Osteoblast (primary cell): Measurements from ENCODE around the gene MXRA7. TPM values are rescaled to one million over a fixed set of nuclear protein-coding genes. Genes with fewer than 3 reads are reported as not detected.
"Not testable (repeated sequence)": the region's sequence is repeated elsewhere in the genome, so short reads cannot be mapped to it uniquely, and the experiment has no call there.

Experiments used
- DNase-seq: peaks from one replicate; pipeline ENCODE4 v3.0.0; 2011; ENCODE audit warnings: low spot score, mixed read lengths; ENCODE audit not compliant: insufficient read length; ENCODE audit errors: missing footprints
- H2AFZ ChIP-seq: 2 replicates; pipeline ENCODE4 v1.6.0; 2011; ENCODE audit warnings: mild to moderate bottlenecking, low read length
- H3K27ac ChIP-seq: 2 replicates; pipeline ENCODE4 v1.5.1; 2011; ENCODE audit warnings: mild to moderate bottlenecking, low read depth, low read length, moderate library complexity
- H3K27me3 ChIP-seq: 2 replicates; pipeline ENCODE4 v1.6.0; 2012; ENCODE audit warnings: mild to moderate bottlenecking, control low read depth, inconsistent platforms, low read length, moderate library complexity; ENCODE audit not compliant: insufficient read depth
- H3K36me3 ChIP-seq: 2 replicates; pipeline ENCODE4 v1.5.1; 2011; ENCODE audit warnings: mild to moderate bottlenecking, low read length, control low read depth, moderate library complexity; ENCODE audit not compliant: insufficient read depth
- H3K4me1 ChIP-seq: 2 replicates; pipeline ENCODE4 v1.5.1; 2011; ENCODE audit warnings: mild to moderate bottlenecking, low read length, control low read depth, moderate library complexity; ENCODE audit not compliant: insufficient read depth
- H3K4me2 ChIP-seq: 2 replicates; pipeline ENCODE4 v1.6.0; 2011; ENCODE audit warnings: mild to moderate bottlenecking, low read length; ENCODE audit not compliant: insufficient read depth
- H3K4me3 ChIP-seq: fragments of 200-600 bp; sonication (generic); 3 replicates; pipeline ENCODE4 v1.5.1; 2012; ENCODE audit warnings: mild to moderate bottlenecking, low read length, inconsistent platforms; ENCODE audit not compliant: insufficient read depth
- H3K79me2 ChIP-seq: 2 replicates; pipeline ENCODE4 v1.6.0; 2012; ENCODE audit warnings: mild to moderate bottlenecking, low read length, control low read depth, inconsistent platforms; ENCODE audit not compliant: insufficient read depth
- H3K9me3 ChIP-seq: 2 replicates; pipeline ENCODE4 v1.5.1; 2011; ENCODE audit warnings: low read depth, low read length, control low read depth
- H4K20me1 ChIP-seq: 2 replicates; pipeline ENCODE4 v1.6.0; 2012; ENCODE audit warnings: mild to moderate bottlenecking, low read length, control low read depth; ENCODE audit not compliant: insufficient read depth
- CTCF ChIP-seq: IDR thresholded peaks from 2 replicates; pipeline ENCODE4 v1.5.1; 2011; ENCODE audit warnings: mild to moderate bottlenecking, low read depth, low read length, moderate library complexity; ENCODE audit errors: extremely low read depth
- total RNA-seq: library from RNA; depleted of rRNA; stranded (reverse); fragments of >200 nt; gene quantifications from 2 replicates; pipeline ENCODE4 v1.2.3, GENCODE V29; 2012

The MXRA7 gene
- total RNA-seq, 1 donor = 352 TPM

DNA sequence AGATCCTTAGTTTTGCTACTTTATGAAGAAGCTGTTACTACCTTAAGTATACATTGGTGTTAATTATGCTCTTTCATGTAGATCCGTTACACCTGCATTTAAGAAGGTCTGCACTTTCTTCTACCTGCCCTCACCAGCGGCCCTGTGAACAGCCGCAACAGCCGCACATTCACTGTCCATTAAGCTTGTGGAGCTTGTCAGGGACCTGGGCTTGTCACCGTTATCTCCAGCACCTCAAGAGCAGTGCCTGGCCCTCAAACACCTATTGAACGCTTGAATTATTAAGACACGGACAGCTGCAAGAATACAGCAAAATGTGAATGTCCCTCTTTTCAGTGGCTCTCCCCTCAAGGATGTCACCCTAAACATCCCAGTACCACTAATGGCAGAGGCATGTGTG lies 3.0 kb upstream of the MXRA7 start:
- Histone ChIP-seq H3K9me3 (no peaks in the 10 kb centered on the region), H3K27me3 (no peaks in the 10 kb centered on the region), H3K4me1 (peaks cover 47% of the 10 kb centered on the region), H3K4me2 (no peak overlapping the region), H2AFZ (no peak overlapping the region), H3K36me3 (peaks cover 44% of the 10 kb centered on the region), H3K79me2 (peaks cover 51% of the 10 kb centered on the region), H3K27ac (peak overlapping the region; percentile 100), H4K20me1 (peaks cover 24% of the 10 kb centered on the region), H3K4me3 (no peak overlapping the region)
- DNase-seq = peak; percentile 19
- no peak for TF ChIP-seq CTCF

GRCh38 chr17:76712321-76712720 lies 1.6 kb upstream of the MXRA7 start:
- not testable (repeated sequence) for H3K9me3 ChIP-seq, H3K27me3 ChIP-seq, H2AFZ ChIP-seq, H3K4me2 ChIP-seq, DNase-seq, H3K4me3 ChIP-seq
- Histone ChIP-seq H3K79me2 (peaks cover 66% of the 10 kb centered on the region), H3K36me3 (peaks cover 37% of the 10 kb centered on the region), H3K4me1 (peaks cover 55% of the 10 kb centered on the region), H3K27ac (peak overlapping the region; percentile 1), H4K20me1 (peaks cover 38% of the 10 kb centered on the region)

- peaks cover 37% of the 10 kb centered on the region for H3K4me1 ChIP-seq
- H2AFZ ChIP-seq, H3K27me3 ChIP-seq, H3K9me3 ChIP-seq: not testable (repeated sequence)
- H3K36me3 ChIP-seq = peaks cover 38% of the 10 kb centered on the region
- peaks cover 82% of the 10 kb centered on the region for H3K79me2 ChIP-seq
- peak overlapping the region; percentile 99 for H3K27ac ChIP-seq
- H3K4me3 ChIP-seq = peak overlapping the region; percentile 85
- H4K20me1 ChIP-seq = peaks cover 52% of the 10 kb centered on the region
- peak overlapping the region; percentile 96 for H3K4me2 ChIP-seq
- peak; percentile 93 for DNase-seq
Measured at GRCh38 chr17:76709951-76710862, 558 bp downstream of the MXRA7 start.

GRCh38 chr17:76709077-76709950 lies 1.5 kb downstream of the MXRA7 start:
- H3K79me2 ChIP-seq = peaks cover 81% of the 10 kb centered on the region
- peaks cover 32% of the 10 kb centered on the region for H3K36me3 ChIP-seq
- H3K4me3 ChIP-seq = peak overlapping the region; percentile 85
- no peak for TF ChIP-seq CTCF
- H3K9me3 ChIP-seq = no peaks in the 10 kb centered on the region
- DNase-seq = peak; percentile 99
- H3K4me2 ChIP-seq = peak overlapping the region; percentile 96
- H3K27me3 ChIP-seq = no peaks in the 10 kb centered on the region
- peaks cover 32% of the 10 kb centered on the region for H3K4me1 ChIP-seq
- peak overlapping the region; percentile 3 for H2AFZ ChIP-seq
- peaks cover 56% of the 10 kb centered on the region for H4K20me1 ChIP-seq
- H3K27ac ChIP-seq = peak overlapping the region; percentile 99
